GM12878 (cell line): ENCODE results near the gene IL1RAP. TPM values are rescaled to one million over a fixed set of nuclear protein-coding genes. Genes with fewer than 3 reads are reported as not detected.

Source experiments
- ATAC-seq: fragments of 200-7000 bp; cut with Tn5 transposase; 3 replicates; pipeline ENCODE4 v1.9.1; 2020; ENCODE audit warnings: mild to moderate bottlenecking, moderate library complexity
- BruUV-seq: library from RNA; stranded (reverse); fragments of 400-500 nt; replicated peaks from 2 replicates; lab custom pipeline; 2021; lab: Mats Ljungman, UMichigan
- CTCF ChIA-PET: fragments of 300-600 bp; sonication (Branson Sonifier 250); formaldehyde crosslinking; extraction: SDS; loops from one replicate; lab custom pipeline; 2021; ENCODE audit warnings: inconsistent platforms; lab: Yijun Ruan, JAX
- POLR2A ChIA-PET: fragments of 350-600 bp; formaldehyde crosslinking; extraction: SDS; loops from one replicate; lab custom pipeline; 2021; ENCODE audit warnings: inconsistent platforms; lab: Charles Lee
- RAD21 ChIA-PET: fragments of 300-600 bp; sonication (Branson Sonifier 250); formaldehyde crosslinking; loops from one replicate; lab custom pipeline; 2023; ENCODE audit warnings: antibody characterized with exemption; ENCODE audit not compliant: unreplicated experiment; lab: Charles Lee
- SMC1A ChIA-PET: fragments of 300-600 bp; sonication (Branson Sonifier 250); formaldehyde crosslinking; loops from one replicate; lab custom pipeline; 2023; ENCODE audit not compliant: unreplicated experiment, uncharacterized antibody; lab: Charles Lee
- DNase-seq: peaks from one replicate; pipeline ENCODE4 v3.0.0-alpha.2; 2011; ENCODE audit warnings: low read depth, low spot score
- FAIRE-seq: peaks from 3 replicates; lab custom pipeline; 2011; peaks lifted over from hg19 to GRCh38; lab: Jason Lieb, UNC
- H2AFZ ChIP-seq: 2 replicates; pipeline ENCODE4 v1.6.0; 2011; ENCODE audit warnings: low read depth, low read length, control low read depth; ENCODE audit not compliant: control insufficient read depth
- H3K27ac ChIP-seq: 2 replicates; pipeline ENCODE4 v1.5.1; 2011; ENCODE audit warnings: control low read depth; ENCODE audit not compliant: control insufficient read depth, insufficient read depth
- H3K27me3 ChIP-seq, 2 experiments: replicated peaks in 1 of 2; 2 replicates each; pipeline versions ENCODE4 v1.6.0 to v1.6.1; 2011; ENCODE audit warnings: low read length in 1 of 2; ENCODE audit not compliant: control insufficient read depth in 2 of 2, insufficient read depth in 2 of 2
- H3K36me3 ChIP-seq, 2 experiments: 2 replicates each; pipeline ENCODE4 v1.5.1; 2011; ENCODE audit warnings: low read length in 1 of 2; ENCODE audit not compliant: control insufficient read depth in 2 of 2, insufficient read depth in 2 of 2
- H3K4me1 ChIP-seq: 2 replicates; pipeline ENCODE4 v1.6.1; 2011; ENCODE audit warnings: mild to moderate bottlenecking, low read length, moderate library complexity, mixed read lengths; ENCODE audit not compliant: control insufficient read depth, insufficient read depth
- H3K4me2 ChIP-seq: 2 replicates; pipeline ENCODE4 v1.6.0; 2011; ENCODE audit warnings: control low read depth; ENCODE audit not compliant: control insufficient read depth, insufficient read depth
- H3K4me3 ChIP-seq: fragments of 200-600 bp; sonication (generic); 2 replicates; pipeline ENCODE4 v1.5.1; 2016
- H3K79me2 ChIP-seq: 2 replicates; pipeline ENCODE4 v1.6.0; 2011; ENCODE audit warnings: low read length; ENCODE audit not compliant: control insufficient read depth, insufficient read depth
- H3K9ac ChIP-seq: 2 replicates; pipeline ENCODE4 v1.8.0; 2011; ENCODE audit warnings: low read length, control low read depth, mixed read lengths; ENCODE audit not compliant: control insufficient read depth, insufficient read depth
- H3K9me3 ChIP-seq: replicated peaks from 3 replicates; pipeline ENCODE4 v1.5.1; 2011; ENCODE audit warnings: mild to moderate bottlenecking, low read length; ENCODE audit not compliant: control insufficient read depth, insufficient read depth
- H4K20me1 ChIP-seq: 2 replicates; pipeline ENCODE4 v1.6.0; 2011; ENCODE audit not compliant: control insufficient read depth, insufficient read depth
- BACH1 ChIP-seq: fragments of 450-650 bp; IDR thresholded peaks from 2 replicates; pipeline ENCODE4 v1.6.1; 2017; ENCODE audit warnings: mild to moderate bottlenecking, borderline replicate concordance
- BCL3 ChIP-seq: IDR thresholded peaks from 2 replicates; pipeline ENCODE4 v1.6.1; 2011; ENCODE audit warnings: borderline replicate concordance, low read depth, mild to moderate bottlenecking, moderate library complexity, low read length; ENCODE audit not compliant: insufficient read depth, poor library complexity, severe bottlenecking
- IKZF1 ChIP-seq: fragments of 450-650 bp; conservative IDR thresholded peaks from 2 replicates; pipeline ENCODE4 v1.6.1; 2017; ENCODE audit warnings: antibody characterized with exemption, mild to moderate bottlenecking
- RAD21 ChIP-seq: IDR thresholded peaks from 2 replicates; pipeline ENCODE4 v1.6.1; 2011; ENCODE audit warnings: mild to moderate bottlenecking, low read depth, low read length, moderate library complexity; ENCODE audit not compliant: insufficient read depth
- RCOR1 ChIP-seq: conservative IDR thresholded peaks from 2 replicates; pipeline ENCODE4 v1.6.1; 2012; ENCODE audit warnings: low read depth, low read length, improper control_type of control experiment
- RUNX3 ChIP-seq: IDR thresholded peaks from 2 replicates; pipeline ENCODE4 v1.6.1; 2012; ENCODE audit warnings: low read length, inconsistent platforms
- SMAD1 ChIP-seq: fragments of 450-650 bp; IDR thresholded peaks from 2 replicates; pipeline ENCODE4 v1.6.1; 2018; ENCODE audit warnings: mild to moderate bottlenecking, low read depth; ENCODE audit not compliant: partially characterized antibody
- SMAD5 ChIP-seq: IDR thresholded peaks from 2 replicates; pipeline ENCODE4 v1.6.1; 2016; ENCODE audit warnings: antibody characterized with exemption, low read depth
- SP1 ChIP-seq: IDR thresholded peaks from one replicate; pipeline ENCODE4 v1.6.1; 2011; ENCODE audit warnings: low read depth, low read length
- USF1 ChIP-seq: IDR thresholded peaks from 2 replicates; pipeline ENCODE4 v1.6.1; 2011; ENCODE audit warnings: borderline replicate concordance, low read depth, mild to moderate bottlenecking, moderate library complexity, mixed read lengths, low read length; ENCODE audit not compliant: insufficient read depth; ENCODE audit errors: extremely low read length
- ZNF24 ChIP-seq: fragments of 450-650 bp; IDR thresholded peaks from 2 replicates; pipeline ENCODE4 v1.6.1; 2017; ENCODE audit warnings: antibody characterized with exemption, mild to moderate bottlenecking
- WGBS: methylation state at CpG from one replicate; pipeline ENCODE4 v1.1.6; 2016; ENCODE audit warnings: low lambda C conversion rate; ENCODE audit not compliant: insufficient replicate concordance, insufficient coverage; ENCODE audit errors: missing lambda C conversion rate; 5-methylcytosine and 5-hydroxymethylcytosine counted together
- in situ Hi-C: fragments of 300-500 bp; cut with MboI; formaldehyde crosslinking; loops from 9 replicates; pipeline ENCODE4 v1.14.3; 2018; ENCODE audit warnings: mixed read lengths
- intact Hi-C: fragments of 100-400 bp; cut with micrococcal nuclease; formaldehyde crosslinking; loops from one replicate; pipeline ENCODE4 v1.14.2; 2022; ENCODE audit not compliant: unreplicated experiment
- polyA plus RNA-seq, 11 experiments: library from polyadenylated mRNA; depleted of rRNA in 4 of 11; unstranded in 6 of 11; stranded (reverse) in 5 of 11; fragments of >200 nt; fragmentation: Nextera tagmentation in 4 of 11; fragmentation: Illumina TruSeq in 1 of 11; extraction: Ambion mirVana in 4 of 11; extraction: Trizol in 1 of 11; gene quantifications; 1 replicate in 1 of 11; 2 replicates in 10 of 11; pipeline versions ENCODE4 v1.2.1 to v1.2.3, GENCODE V29; 2011 to 2016; ENCODE audit warnings: inconsistent platforms in 2 of 11, missing spikeins in 2 of 11, low read depth in 1 of 11
- total RNA-seq, 4 experiments: library from RNA; depleted of rRNA in 3 of 4; stranded (reverse); fragments of >200 nt in 3 of 4; fragmentation: Illumina TruSeq in 1 of 4; extraction: Trizol in 1 of 4; gene quantifications; 2 replicates each; pipeline versions ENCODE4 v1.2.1 to v1.2.3, GENCODE V29; 2013 to 2021

Gene IL1RAP
- total and polyA plus RNA-seq, 10 of the 15 experiments (the other 5 are each of a cell fraction or from before 2014, with no cell fraction given): 0.17 to 1.0 (median 0.44) TPM; not detected in 1

- POLR2A ChIA-PET: interaction anchor here (1.1 kb wide), 1 partner anchor 11 kb away, joined by 3 read pairs; no protein-coding TSS in a partner anchor
- H3K27ac ChIP-seq: no peak overlapping the region
Observed at GRCh38 chr3:190497811-190498210, 16.1 kb upstream of the IL1RAP start.

More at GRCh38 chr3:190497811-190498210, 16.1 kb upstream of the IL1RAP start:
- intact Hi-C loops (no loop called here), in situ Hi-C loops (no loop called here)
- SMC1A ChIA-PET: interaction anchor here (0.6 kb wide), 1 partner anchor 26 kb away, joined by 3 read pairs; no protein-coding TSS in a partner anchor
- DNase-seq (no peak), FAIRE-seq (no peak), ATAC-seq (no peak)
- RAD21 ChIA-PET: no interaction called here
- Histone ChIP-seq H3K9me3 (no peaks in the 10 kb centered on the region), H3K4me3 (no peak overlapping the region), H3K9ac (no peak overlapping the region), H2AFZ (no peak overlapping the region), H3K4me1 (no peaks in the 10 kb centered on the region), H4K20me1 (no peaks in the 10 kb centered on the region), H3K27me3 (no peaks in the 10 kb centered on the region), H3K4me2 (no peak overlapping the region), H3K36me3 (no peaks in the 10 kb centered on the region), H3K79me2 (no peaks in the 10 kb centered on the region)
- CTCF ChIA-PET: no interaction called here
- TF ChIP-seq BACH1: no peak
- TF ChIP-seq RUNX3: no peak
- TF ChIP-seq RCOR1: no peak
- TF ChIP-seq SMAD1: no peak
- TF ChIP-seq RAD21: no peak
- no peak for TF ChIP-seq USF1
- no peak for TF ChIP-seq SP1
- TF ChIP-seq ZNF24: no peak
- no peak for TF ChIP-seq IKZF1
- TF ChIP-seq SMAD5: no peak
- TF ChIP-seq BCL3: no peak
- no TSS peak for BruUV-seq
- 3% methylated on average over 3 of the region's 3 CpGs for WGBS
